Measurements from ENCODE around the gene NUBPL.

DNA sequence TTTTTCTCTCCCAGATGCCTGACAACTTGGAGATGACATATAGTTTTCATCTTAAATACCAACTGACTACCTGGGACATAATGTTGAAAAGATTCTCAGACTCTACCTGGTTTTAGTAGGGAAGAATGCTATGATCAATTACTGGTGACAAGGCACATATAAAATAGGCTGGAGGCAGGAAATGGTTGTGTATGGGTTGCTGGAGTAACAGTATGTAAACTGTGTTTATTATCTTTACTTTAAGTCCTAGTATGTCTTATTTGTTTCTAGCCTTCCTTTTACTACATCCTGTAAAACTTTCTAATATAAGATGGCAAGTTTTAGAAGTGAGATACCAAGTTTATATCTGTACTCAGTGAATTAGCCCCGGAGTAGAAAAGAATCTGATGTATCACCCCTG lies 98.1 kb downstream of the NUBPL start:
- TF ChIP-seq, protein P1, sequence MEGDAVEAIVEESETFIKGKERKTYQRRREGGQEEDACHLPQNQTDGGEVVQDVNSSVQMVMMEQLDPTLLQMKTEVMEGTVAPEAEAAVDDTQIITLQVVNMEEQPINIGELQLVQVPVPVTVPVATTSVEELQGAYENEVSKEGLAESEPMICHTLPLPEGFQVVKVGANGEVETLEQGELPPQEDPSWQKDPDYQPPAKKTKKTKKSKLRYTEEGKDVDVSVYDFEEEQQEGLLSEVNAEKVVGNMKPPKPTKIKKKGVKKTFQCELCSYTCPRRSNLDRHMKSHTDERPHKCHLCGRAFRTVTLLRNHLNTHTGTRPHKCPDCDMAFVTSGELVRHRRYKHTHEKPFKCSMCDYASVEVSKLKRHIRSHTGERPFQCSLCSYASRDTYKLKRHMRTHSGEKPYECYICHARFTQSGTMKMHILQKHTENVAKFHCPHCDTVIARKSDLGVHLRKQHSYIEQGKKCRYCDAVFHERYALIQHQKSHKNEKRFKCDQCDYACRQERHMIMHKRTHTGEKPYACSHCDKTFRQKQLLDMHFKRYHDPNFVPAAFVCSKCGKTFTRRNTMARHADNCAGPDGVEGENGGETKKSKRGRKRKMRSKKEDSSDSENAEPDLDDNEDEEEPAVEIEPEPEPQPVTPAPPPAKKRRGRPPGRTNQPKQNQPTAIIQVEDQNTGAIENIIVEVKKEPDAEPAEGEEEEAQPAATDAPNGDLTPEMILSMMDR (conservative IDR thresholded peaks at IDR 0.05 in 1 of 2, IDR thresholded peaks at IDR 0.05 in 1 of 2; ENCODE audit: extremely low read depth in 1 of 2, insufficient read depth in 1 of 2, low read depth in 1 of 2, low read length in 2 of 2): no peak
- no peak for TF ChIP-seq EZH2 (IDR thresholded peaks at IDR 0.05; ENCODE audit: borderline replicate concordance, low read length)

Measured in mammary epithelial cell (primary cell).